HepG2 (cell line): ENCODE data around the gene CMTM4. TPM values are rescaled to one million over a fixed set of nuclear protein-coding genes. Genes with fewer than 3 reads are reported as not detected.

Experiments
- ATAC-seq: fragments of 200-7000 bp; cut with Tn5 transposase; 3 replicates; pipeline ENCODE4 v1.9.1; 2020; ENCODE audit warnings: mild to moderate bottlenecking, moderate library complexity
- BruUV-seq: library from RNA; stranded (reverse); fragments of 400-500 nt; replicated peaks from 2 replicates; lab custom pipeline; 2021; lab: Mats Ljungman, UMichigan
- CTCF ChIA-PET: fragments of 300-600 bp; formaldehyde crosslinking; extraction: SDS; loops from one replicate; lab custom pipeline; 2021; ENCODE audit warnings: low total read pairs, inconsistent platforms, low intra/inter-chr PET ratio; lab: Yijun Ruan, JAX
- POLR2A ChIA-PET: fragments of 350-600 bp; sonication (Branson Sonifier 250); formaldehyde crosslinking; loops from one replicate; lab custom pipeline; 2020; ENCODE audit warnings: antibody characterized with exemption, inconsistent platforms; lab: Yijun Ruan, JAX
- DNase-seq: peaks from one replicate; pipeline ENCODE4 v3.0.0-alpha.2; 2015; ENCODE audit warnings: low spot score
- FAIRE-seq: peaks from 3 replicates; lab custom pipeline; 2011; peaks lifted over from hg19 to GRCh38; lab: Jason Lieb, UNC
- H2AFZ ChIP-seq: one replicate; pipeline ENCODE4 v1.6.1; 2011; ENCODE audit warnings: low read length, inconsistent platforms
- H3K27ac ChIP-seq: fragments of 300-600 bp; 3 replicates; pipeline ENCODE4 v1.8.0; 2011; ENCODE audit warnings: mixed run types, mild to moderate bottlenecking, mixed read lengths, low read length, inconsistent platforms; ENCODE audit not compliant: insufficient read depth; ENCODE audit errors: extremely low read length
- H3K27me3 ChIP-seq, 2 experiments: fragments of 200-600 bp in 1 of 2; 2 replicates in 1 of 2; 3 replicates in 1 of 2; pipeline versions ENCODE4 v1.6.0 to v1.8.0; 2011; ENCODE audit warnings: low read length in 2 of 2, mild to moderate bottlenecking in 2 of 2, moderate library complexity in 2 of 2, inconsistent platforms in 1 of 2; ENCODE audit not compliant: insufficient read depth in 2 of 2, control insufficient read depth in 1 of 2
- H3K36me3 ChIP-seq, 2 experiments: fragments of 200-600 bp in 1 of 2; replicated peaks in 1 of 2; 2 replicates in 1 of 2; 3 replicates in 1 of 2; pipeline versions ENCODE4 v1.5.1 to v1.8.0; 2011; ENCODE audit warnings: low read length in 2 of 2, inconsistent platforms in 1 of 2; ENCODE audit not compliant: insufficient read depth in 2 of 2, control insufficient read depth in 1 of 2
- H3K4me1 ChIP-seq: 2 replicates; pipeline ENCODE4 v1.5.1; 2012; ENCODE audit warnings: low read length, inconsistent platforms; ENCODE audit not compliant: insufficient read depth
- H3K4me2 ChIP-seq: 2 replicates; pipeline ENCODE4 v1.6.0; 2011; ENCODE audit warnings: low read depth, low read length, inconsistent platforms
- H3K4me3 ChIP-seq, 3 experiments: fragments of 200-600 bp in 1 of 3; sonication (generic), shearing (Covaris generic) in 1 of 3; replicated peaks in 1 of 3; 2 replicates each; pipeline ENCODE4 v1.5.1; 2011 to 2016; ENCODE audit warnings: low read length in 3 of 3, inconsistent platforms in 2 of 3, low read depth in 2 of 3, mild to moderate bottlenecking in 2 of 3, control low read depth in 1 of 3, mixed read lengths in 1 of 3; ENCODE audit not compliant: insufficient read depth in 1 of 3
- H3K79me2 ChIP-seq: one replicate; pipeline ENCODE4 v1.6.1; 2011; ENCODE audit warnings: low read length, inconsistent platforms; ENCODE audit not compliant: insufficient read depth
- H3K9ac ChIP-seq: 2 replicates; pipeline ENCODE4 v1.6.0; 2011; ENCODE audit warnings: mild to moderate bottlenecking, low read depth, low read length, inconsistent platforms; ENCODE audit not compliant: insufficient read depth
- H3K9me3 ChIP-seq: 2 replicates; pipeline ENCODE4 v1.5.1; 2012; ENCODE audit warnings: mild to moderate bottlenecking, low read length
- H4K20me1 ChIP-seq: 2 replicates; pipeline ENCODE4 v1.6.0; 2011; ENCODE audit warnings: inconsistent platforms, mild to moderate bottlenecking, low read length, moderate library complexity; ENCODE audit not compliant: insufficient read depth
- ATAD3A ChIP-seq: sonication (generic); formaldehyde crosslinking; IDR thresholded peaks from 2 replicates; pipeline ENCODE4 v1.4.0; 2020; ENCODE audit warnings: missing genetic modification reagents
- DRAP1 ChIP-seq: IDR thresholded peaks from 2 replicates; pipeline ENCODE4 v1.6.1; 2016; ENCODE audit warnings: missing genetic modification reagents, missing compliant biosample characterization
- PLRG1 ChIP-seq: fragments of 450-650 bp; conservative IDR thresholded peaks from 2 replicates; pipeline ENCODE4 v1.6.1; 2016
- WGBS: methylation state at CpG from one replicate; pipeline ENCODE4 v1.1.6; 2017; ENCODE audit warnings: low lambda C conversion rate; 5-methylcytosine and 5-hydroxymethylcytosine counted together
- in situ Hi-C: cut with HindIII; loops from 2 replicates; pipeline ENCODE4 v1.10.0; 2017; ENCODE audit warnings: low pct_unique_long_range_greater_than_20kb; ENCODE audit not compliant: extremely low pct_ligation_motif_present
- intact Hi-C: fragments of 100-400 bp; cut with micrococcal nuclease; formaldehyde crosslinking; loops from one replicate; pipeline ENCODE4 v1.10.0; 2022; ENCODE audit not compliant: unreplicated experiment
- polyA plus RNA-seq, 8 experiments: library from polyadenylated mRNA; depleted of rRNA in 3 of 8; stranded (reverse) in 7 of 8; unstranded in 1 of 8; fragments of >200 nt; fragmentation: Illumina TruSeq in 4 of 8; extraction: Trizol in 4 of 8; gene quantifications; 2 replicates each; pipeline versions ENCODE4 v1.2.1 to v1.2.3, GENCODE V29; 2011 to 2016; ENCODE audit warnings: low read depth in 4 of 8, missing spikeins in 1 of 8, mixed read lengths in 1 of 8; ENCODE audit not compliant: insufficient read depth in 1 of 8
- total RNA-seq, 5 experiments: library from RNA; depleted of rRNA; stranded (reverse); fragments of >200 nt; fragmentation: Illumina TruSeq; extraction: Trizol; gene quantifications; 2 replicates each; pipeline ENCODE4 v1.2.3, GENCODE V29; 2016; ENCODE audit warnings: low read depth in 1 of 5

CMTM4 gene
- total and polyA plus RNA-seq, 2 of the 13 experiments (the other 11 are each of a cell fraction or from before 2014, with no cell fraction given), result 32.0 to 36.3 TPM

- ATAC-seq (no peak), FAIRE-seq (no peak), DNase-seq (no peak)
- in situ Hi-C loops, result no loop called here
- ChIA-PET POLR2A (no interaction called here), CTCF (no interaction called here)
- Histone ChIP-seq H3K27me3 (peaks cover 0 to 14% of the 10 kb centered on the region in 2 experiments; a peak in 2 of 5 replicates), H4K20me1 (no peaks in the 10 kb centered on the region), H3K9ac (no peak overlapping the region), H3K4me2 (no peak overlapping the region), H3K36me3 (no peaks in the 10 kb centered on the region), H3K4me3 (no peak overlapping the region), H3K9me3 (no peaks in the 10 kb centered on the region), H3K27ac (no peak overlapping the region), H3K4me1 (no peaks in the 10 kb centered on the region), H3K79me2 (no peaks in the 10 kb centered on the region), H2AFZ (no peak overlapping the region)
- intact Hi-C loops, result no loop called here
- TF ChIP-seq DRAP1 (CRISPR knock-in tag) (no peak), ATAD3A (CRISPR knock-in tag) (no peak)
- BruUV-seq, result no TSS peak
- 67% methylated on average over 5 of the region's 5 CpGs for WGBS
Observed at GRCh38 chr16:66576296-66576695, 120.2 kb downstream of the CMTM4 start.

- peaks cover 0 to 14% of the 10 kb centered on the region in 2 experiments; a peak in 2 of 5 replicates for H3K27me3 ChIP-seq
- H4K20me1 ChIP-seq, result no peaks in the 10 kb centered on the region
- intact Hi-C loops (no loop called here), in situ Hi-C loops (no loop called here)
- H3K27ac ChIP-seq, result no peak overlapping the region
- DNase-seq, result no peak
- no peak overlapping the region for H3K9ac ChIP-seq
- no peak for ATAC-seq
- H3K79me2 ChIP-seq, result no peaks in the 10 kb centered on the region
- CTCF ChIA-PET, result no interaction called here
- TF ChIP-seq PLRG1, result no peak
- no peaks in the 10 kb centered on the region for H3K36me3 ChIP-seq
- H3K4me1 ChIP-seq, result no peaks in the 10 kb centered on the region
- H2AFZ ChIP-seq, result no peak overlapping the region
- no TSS peak for BruUV-seq
- H3K9me3 ChIP-seq, result no peaks in the 10 kb centered on the region
- POLR2A ChIA-PET, result no interaction called here
- H3K4me3 ChIP-seq, result no peak overlapping the region
- H3K4me2 ChIP-seq, result no peak overlapping the region
- 62% methylated on average over 3 of the region's 3 CpGs for WGBS
- FAIRE-seq, result no peak
Observed at GRCh38 chr16:66575060-66575459, 121.5 kb downstream of the CMTM4 start.
